HepG2 (cell line): ENCODE results near the gene CITED2. TPM values are rescaled to one million over a fixed set of nuclear protein-coding genes. Genes with fewer than 3 reads are reported as not detected.

Experiments used
- CBX2 ChIP-seq, 2 experiments: fragments of 200-600 bp in 1 of 2; sonication (generic); formaldehyde crosslinking in 1 of 2; IDR thresholded peaks; 2 replicates each; pipeline versions ENCODE4 v1.7.0 to v1.8.1; 2018 to 2022; ENCODE audit warnings: low read depth in 2 of 2, low read length in 1 of 2, mild to moderate bottlenecking in 1 of 2, missing genetic modification reagents in 1 of 2
- HMGXB4 ChIP-seq, 2 experiments: sonication (generic) in 1 of 2; formaldehyde crosslinking in 1 of 2; IDR thresholded peaks; 2 replicates each; pipeline versions ENCODE4 v1.4.0 to v1.6.1; 2018 to 2020; ENCODE audit warnings: missing genetic modification reagents in 2 of 2, borderline replicate concordance in 1 of 2, low read depth in 1 of 2, mild to moderate bottlenecking in 1 of 2, missing biosample characterization in 1 of 2
- MAFF ChIP-seq: IDR thresholded peaks from 2 replicates; pipeline ENCODE4 v1.6.1; 2011; ENCODE audit warnings: low read depth, low read length, improper control_type of control experiment
- SSRP1 ChIP-seq: IDR thresholded peaks from 2 replicates; pipeline ENCODE4 v1.6.1; 2016; ENCODE audit warnings: control low read depth
- THAP9 ChIP-seq: sonication (generic); formaldehyde crosslinking; IDR thresholded peaks from 2 replicates; pipeline ENCODE4; 2020; ENCODE audit warnings: missing genetic modification reagents, mild to moderate bottlenecking, borderline replicate concordance
- TRAFD1 ChIP-seq: sonication (generic); formaldehyde crosslinking; IDR thresholded peaks from 2 replicates; pipeline ENCODE4 v1.5.1; 2020; ENCODE audit warnings: missing genetic modification reagents, mild to moderate bottlenecking, borderline replicate concordance
- ZBTB40 ChIP-seq, 2 experiments: fragments of 450-650 bp in 1 of 2; sonication (generic) in 1 of 2; formaldehyde crosslinking in 1 of 2; IDR thresholded peaks; 2 replicates each; pipeline versions ENCODE4 v1.6.1 to v1.8.0; 2016 to 2022; ENCODE audit warnings: antibody characterized with exemption in 1 of 2, mild to moderate bottlenecking in 1 of 2, missing genetic modification reagents in 1 of 2
- ZNF607 ChIP-seq: sonication (generic); formaldehyde crosslinking; IDR thresholded peaks from 2 replicates; pipeline ENCODE4 v1.5.1; 2020; ENCODE audit warnings: missing genetic modification reagents, mild to moderate bottlenecking, borderline replicate concordance
- ZNF781 ChIP-seq: sonication (generic); formaldehyde crosslinking; IDR thresholded peaks from 2 replicates; pipeline ENCODE4 v1.5.1; 2020; ENCODE audit warnings: borderline replicate concordance, mild to moderate bottlenecking, missing genetic modification reagents; ENCODE audit errors: not compliant biosample characterization
- polyA plus RNA-seq, 8 experiments: library from polyadenylated mRNA; depleted of rRNA in 3 of 8; stranded (reverse) in 7 of 8; unstranded in 1 of 8; fragments of >200 nt; fragmentation: Illumina TruSeq in 4 of 8; extraction: Trizol in 4 of 8; gene quantifications; 2 replicates each; pipeline versions ENCODE4 v1.2.1 to v1.2.3, GENCODE V29; 2011 to 2016; ENCODE audit warnings: low read depth in 4 of 8, missing spikeins in 1 of 8, mixed read lengths in 1 of 8; ENCODE audit not compliant: insufficient read depth in 1 of 8
- total RNA-seq, 5 experiments: library from RNA; depleted of rRNA; stranded (reverse); fragments of >200 nt; fragmentation: Illumina TruSeq; extraction: Trizol; gene quantifications; 2 replicates each; pipeline ENCODE4 v1.2.3, GENCODE V29; 2016; ENCODE audit warnings: low read depth in 1 of 5

Gene CITED2
- total and polyA plus RNA-seq, 2 of the 13 experiments (the other 11 are each of a cell fraction or from before 2014, with no cell fraction given): 17.6 to 57.2 TPM

- TF ChIP-seq HMGXB4 (CRISPR knock-in tag; IDR thresholded peaks at IDR 0.05; ENCODE audit: borderline replicate concordance in 1 of 2, low read depth in 1 of 2) (peak; percentile 79 to 86), ZBTB40 (IDR thresholded peaks at IDR 0.05) (no peak), ZBTB40 (CRISPR knock-in tag; IDR thresholded peaks at IDR 0.05) (peak; percentile 62; the same call in 1 of the 2 replicates), SSRP1 (CRISPR knock-in tag) (peak; percentile 49; the same call in 1 of the 2 replicates), TRAFD1 (CRISPR knock-in tag) (no peak), CBX2 (IDR thresholded peaks at IDR 0.05; ENCODE audit: low read depth, low read length) (no peak), CBX2 (CRISPR knock-in tag; IDR thresholded peaks at IDR 0.05; ENCODE audit: low read depth) (no peak), MAFF (peak; percentile 61; the same call in 1 of the 2 replicates), ZNF781 (CRISPR knock-in tag) (peak; percentile 80), ZNF607 (CRISPR knock-in tag) (no peak; the same call in 1 of the 2 replicates), THAP9 (0 out of 2 replicates have a peak, but pooled peaks have one; percentile 49)
These were observed 973 bp upstream of the CITED2 start (continued) for GRCh38 chr6:139375226-139376016.
